HepG2 (cell line): ENCODE measurements around the gene CISH.

ENCODE experiments used
- BHLHE40 ChIP-seq: IDR thresholded peaks from 2 replicates; pipeline ENCODE4 v1.6.1; 2011; ENCODE audit warnings: low read length, improper control_type of control experiment
- CEBPB ChIP-seq: IDR thresholded peaks from 2 replicates; pipeline ENCODE4 v1.6.1; 2011; ENCODE audit warnings: low read depth, low read length, improper control_type of control experiment, borderline replicate concordance
- ELF4 ChIP-seq: sonication (generic); formaldehyde crosslinking; IDR thresholded peaks from 2 replicates; pipeline ENCODE4 v1.5.0; 2020; ENCODE audit warnings: missing genetic modification reagents, mild to moderate bottlenecking, moderate library complexity, borderline replicate concordance
- EZH2 ChIP-seq: conservative IDR thresholded peaks from 2 replicates; pipeline ENCODE4 v1.6.1; 2012; ENCODE audit warnings: mild to moderate bottlenecking, low read depth, low read length, moderate library complexity
- GTF2F1 ChIP-seq: fragments of 150-350 bp; IDR thresholded peaks from 2 replicates; pipeline ENCODE4 v1.6.1; 2014; ENCODE audit warnings: low read length
- POLR2A ChIP-seq, 2 experiments: IDR thresholded peaks; 2 replicates each; pipeline ENCODE4 v1.6.1; 2011; ENCODE audit warnings: low read depth in 2 of 2, low read length in 2 of 2, mild to moderate bottlenecking in 1 of 2, moderate library complexity in 1 of 2; ENCODE audit not compliant: insufficient read depth in 1 of 2
- POLR2AphosphoS5 ChIP-seq: IDR thresholded peaks from 2 replicates; pipeline ENCODE4 v1.6.1; 2012; ENCODE audit warnings: low read depth, low read length
- SAP130 ChIP-seq: IDR thresholded peaks from 2 replicates; pipeline ENCODE4 v1.6.1; 2016; ENCODE audit warnings: low read depth
- SP5 ChIP-seq: IDR thresholded peaks from 2 replicates; pipeline ENCODE4 v1.6.1; 2016; ENCODE audit warnings: low read depth, borderline replicate concordance
- SRSF1 ChIP-seq: fragments of 200-400 bp; formaldehyde crosslinking; optimal IDR thresholded peaks from 2 replicates; pipeline ENCODE3; 2017; ENCODE audit warnings: mild to moderate bottlenecking, low read depth, low read length, moderate library complexity
- ZNF317 ChIP-seq: sonication (generic); formaldehyde crosslinking; IDR thresholded peaks from 2 replicates; pipeline ENCODE4 v1.5.0; 2020; ENCODE audit warnings: mild to moderate bottlenecking, missing genetic modification reagents
- ZNF441 ChIP-seq: sonication (generic); formaldehyde crosslinking; IDR thresholded peaks from 2 replicates; pipeline ENCODE4 v1.7.0; 2021; ENCODE audit warnings: missing genetic modification reagents, borderline replicate concordance
- ZSCAN25 ChIP-seq: sonication (generic); formaldehyde crosslinking; IDR thresholded peaks from 2 replicates; pipeline ENCODE4 v1.8.0; 2022; ENCODE audit warnings: mild to moderate bottlenecking, missing genetic modification reagents
- TF ChIP-seq, protein P1 (sequence below): sonication (generic); formaldehyde crosslinking; IDR thresholded peaks from 2 replicates; pipeline ENCODE4 v1.5.0; 2020; ENCODE audit warnings: mild to moderate bottlenecking, missing genetic modification reagents, moderate library complexity

DNA sequence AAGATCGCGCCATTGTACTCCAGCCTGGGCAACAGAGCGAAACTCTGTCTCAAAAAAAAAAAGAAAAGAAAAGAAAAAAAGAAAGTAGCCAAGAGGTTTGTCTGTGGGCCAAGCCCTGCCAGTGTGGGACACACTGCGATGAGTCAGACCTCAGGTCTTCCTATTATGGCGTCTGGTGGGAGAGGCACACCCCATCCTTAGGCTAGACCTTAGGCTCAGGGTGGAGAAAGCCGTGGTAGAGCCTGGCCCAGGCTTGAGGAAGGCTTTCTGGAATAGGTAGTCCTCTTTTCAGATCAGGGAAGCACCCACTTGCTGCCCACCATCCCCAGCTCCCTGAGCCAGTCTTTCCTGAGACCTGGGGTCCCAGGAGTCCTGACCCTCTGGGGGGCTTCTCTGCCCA is 36.2 kb downstream of the CISH start:
- TF ChIP-seq SP5 (CRISPR knock-in tag) = no peak
- TF ChIP-seq, protein P1, sequence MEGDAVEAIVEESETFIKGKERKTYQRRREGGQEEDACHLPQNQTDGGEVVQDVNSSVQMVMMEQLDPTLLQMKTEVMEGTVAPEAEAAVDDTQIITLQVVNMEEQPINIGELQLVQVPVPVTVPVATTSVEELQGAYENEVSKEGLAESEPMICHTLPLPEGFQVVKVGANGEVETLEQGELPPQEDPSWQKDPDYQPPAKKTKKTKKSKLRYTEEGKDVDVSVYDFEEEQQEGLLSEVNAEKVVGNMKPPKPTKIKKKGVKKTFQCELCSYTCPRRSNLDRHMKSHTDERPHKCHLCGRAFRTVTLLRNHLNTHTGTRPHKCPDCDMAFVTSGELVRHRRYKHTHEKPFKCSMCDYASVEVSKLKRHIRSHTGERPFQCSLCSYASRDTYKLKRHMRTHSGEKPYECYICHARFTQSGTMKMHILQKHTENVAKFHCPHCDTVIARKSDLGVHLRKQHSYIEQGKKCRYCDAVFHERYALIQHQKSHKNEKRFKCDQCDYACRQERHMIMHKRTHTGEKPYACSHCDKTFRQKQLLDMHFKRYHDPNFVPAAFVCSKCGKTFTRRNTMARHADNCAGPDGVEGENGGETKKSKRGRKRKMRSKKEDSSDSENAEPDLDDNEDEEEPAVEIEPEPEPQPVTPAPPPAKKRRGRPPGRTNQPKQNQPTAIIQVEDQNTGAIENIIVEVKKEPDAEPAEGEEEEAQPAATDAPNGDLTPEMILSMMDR (CRISPR knock-in tag) = no peak
- TF ChIP-seq EZH2 = no peak
- no peak for TF ChIP-seq SAP130 (CRISPR knock-in tag)
- TF ChIP-seq SRSF1 = no peak
- no peak for TF ChIP-seq ELF4 (CRISPR knock-in tag)
- TF ChIP-seq POLR2A (IDR thresholded peaks at IDR 0.05; ENCODE audit: insufficient read depth in 1 of 2, low read depth in 2 of 2, low read length in 2 of 2) = no peak
- no peak for TF ChIP-seq POLR2AphosphoS5
- TF ChIP-seq ZSCAN25 (CRISPR knock-in tag) = no peak
- no peak for TF ChIP-seq CEBPB
- TF ChIP-seq BHLHE40 = no peak
- no peak for TF ChIP-seq GTF2F1
- no peak for TF ChIP-seq ZNF317 (CRISPR knock-in tag)
- TF ChIP-seq ZNF441 (CRISPR knock-in tag) = no peak
